ENCODE results near the gene CDKN1B. TPM values are rescaled to one million over a fixed set of nuclear protein-coding genes. Genes with fewer than 3 reads are reported as not detected.

The CDKN1B gene
- total RNA-seq, 6 experiments from 2014 or later, result 18.3 to 28.6 (median 24.5) TPM

- peaks cover 0 to 19% (median 5%) of the 10 kb centered on the region in 4 donors for H3K36me3 ChIP-seq
- ATAC-seq, result no peak
- H3K4me3 ChIP-seq, result peak overlapping the region; percentile 53 to 73 (median 68)
- H3K4me1 ChIP-seq, result peaks cover 0 to 41% (median 14%) of the 10 kb centered on the region in 4 donors
- no peak for DNase-seq
- intact Hi-C loops (cut with DNase I), result no loop called here
- no peaks in the 10 kb centered on the region for H3K27me3 ChIP-seq
- no peaks in the 10 kb centered on the region for H3K9me3 ChIP-seq
- peak overlapping the region; percentile 97 to 100 (median 99) for H3K27ac ChIP-seq
- TF ChIP-seq POLR2A (IDR thresholded peaks at IDR 0.05), result no peak
- TF ChIP-seq, protein P1, sequence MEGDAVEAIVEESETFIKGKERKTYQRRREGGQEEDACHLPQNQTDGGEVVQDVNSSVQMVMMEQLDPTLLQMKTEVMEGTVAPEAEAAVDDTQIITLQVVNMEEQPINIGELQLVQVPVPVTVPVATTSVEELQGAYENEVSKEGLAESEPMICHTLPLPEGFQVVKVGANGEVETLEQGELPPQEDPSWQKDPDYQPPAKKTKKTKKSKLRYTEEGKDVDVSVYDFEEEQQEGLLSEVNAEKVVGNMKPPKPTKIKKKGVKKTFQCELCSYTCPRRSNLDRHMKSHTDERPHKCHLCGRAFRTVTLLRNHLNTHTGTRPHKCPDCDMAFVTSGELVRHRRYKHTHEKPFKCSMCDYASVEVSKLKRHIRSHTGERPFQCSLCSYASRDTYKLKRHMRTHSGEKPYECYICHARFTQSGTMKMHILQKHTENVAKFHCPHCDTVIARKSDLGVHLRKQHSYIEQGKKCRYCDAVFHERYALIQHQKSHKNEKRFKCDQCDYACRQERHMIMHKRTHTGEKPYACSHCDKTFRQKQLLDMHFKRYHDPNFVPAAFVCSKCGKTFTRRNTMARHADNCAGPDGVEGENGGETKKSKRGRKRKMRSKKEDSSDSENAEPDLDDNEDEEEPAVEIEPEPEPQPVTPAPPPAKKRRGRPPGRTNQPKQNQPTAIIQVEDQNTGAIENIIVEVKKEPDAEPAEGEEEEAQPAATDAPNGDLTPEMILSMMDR (IDR thresholded peaks at IDR 0.05), result no peak
- 3% methylated on average over 9 of the region's 11 CpGs for WGBS (ENCODE audit: insufficient coverage, low coverage, low lambda C conversion rate, missing lambda C conversion rate)
Observed at GRCh38 chr12:12723149-12723680, 6.0 kb downstream of the CDKN1B start.

GRCh38 chr12:12723681-12724420 is 6.7 kb downstream of the CDKN1B start:
- DNase-seq, result peak; percentile 61 to 78 (median 71)
- H3K9me3 ChIP-seq, result no peaks in the 10 kb centered on the region
- 0% methylated on average over 11 of the region's 89 CpGs for WGBS (ENCODE audit: insufficient coverage, low coverage, low lambda C conversion rate, missing lambda C conversion rate)
- H3K36me3 ChIP-seq, result peaks cover 0 to 18% (median 5%) of the 10 kb centered on the region in 4 donors
- peak; percentile 15 to 39 (median 30) for ATAC-seq
- peaks cover 0 to 41% (median 14%) of the 10 kb centered on the region in 4 donors for H3K4me1 ChIP-seq
- H3K4me3 ChIP-seq, result peak overlapping the region; percentile 53 to 73 (median 68)
- H3K27me3 ChIP-seq, result no peaks in the 10 kb centered on the region
- intact Hi-C loops (cut with DNase I), result no loop called here
- TF ChIP-seq, protein P1 (IDR thresholded peaks at IDR 0.05), result no peak
- peak; percentile 19 for TF ChIP-seq POLR2A (IDR thresholded peaks at IDR 0.05)
- peak overlapping the region; percentile 97 to 100 (median 99) for H3K27ac ChIP-seq

- H3K36me3 ChIP-seq, result peaks cover 0 to 15% (median 4%) of the 10 kb centered on the region in 4 donors
- DNase-seq (no peak), ATAC-seq (peak in 3 of 4 donors; percentile 10 to 22 (median 21))
- no peak for TF ChIP-seq POLR2A (IDR thresholded peaks at IDR 0.05)
- TF ChIP-seq, protein P1 (IDR thresholded peaks at IDR 0.05), result no peak
- H3K4me3 ChIP-seq, result peak overlapping the region; percentile 53 to 73 (median 68)
- H3K4me1 ChIP-seq, result peaks cover 0 to 35% (median 12%) of the 10 kb centered on the region in 4 donors
- peak overlapping the region; percentile 97 to 100 (median 99) for H3K27ac ChIP-seq
- H3K9me3 ChIP-seq, result no peaks in the 10 kb centered on the region
- no peaks in the 10 kb centered on the region for H3K27me3 ChIP-seq
- WGBS (ENCODE audit: insufficient coverage, low coverage, low lambda C conversion rate, missing lambda C conversion rate), result under 1% methylated on average over 18 of the region's 46 CpGs
- intact Hi-C loops (cut with DNase I), result no loop called here
Observed at GRCh38 chr12:12724421-12725085, 7.4 kb downstream of the CDKN1B start.

- H3K27me3 ChIP-seq, result no peaks in the 10 kb centered on the region
- DNase-seq (peak; percentile 93 to 96 (median 96)), ATAC-seq (peak; percentile 64 to 83 (median 79))
- TF ChIP-seq, protein P1 (IDR thresholded peaks at IDR 0.05), result peak in 1 of 4 donors; percentile 3
- peak; percentile 91 for TF ChIP-seq POLR2A (IDR thresholded peaks at IDR 0.05)
- intact Hi-C loops (cut with DNase I), result no loop called here
- peak overlapping the region; percentile 97 to 100 (median 99) for H3K27ac ChIP-seq
- peaks cover 0 to 15% (median 3%) of the 10 kb centered on the region in 4 donors for H3K36me3 ChIP-seq
- no peaks in the 10 kb centered on the region for H3K9me3 ChIP-seq
- H3K4me1 ChIP-seq, result peaks cover 0 to 28% (median 7%) of the 10 kb centered on the region in 4 donors
- H3K4me3 ChIP-seq, result peak overlapping the region; percentile 53 to 73 (median 68)
- WGBS (ENCODE audit: insufficient coverage, low coverage, low lambda C conversion rate, missing lambda C conversion rate), result 0% methylated on average over 45 of the region's 93 CpGs
Observed at GRCh38 chr12:12725086-12725955, 8.2 kb downstream of the CDKN1B start.

Data from right lobe of liver (tissue), 6 donors.